ENCODE measurements around the gene CERS6. TPM values are rescaled to one million over a fixed set of nuclear protein-coding genes. Genes with fewer than 3 reads are reported as not detected.
A peak's percentile ranks its signal among the peaks of the same experiment; 100 is the strongest.

CERS6 gene
- total and polyA plus RNA-seq, 2 experiments from 2014 or later: 7.4 to 35.0 TPM

DNA sequence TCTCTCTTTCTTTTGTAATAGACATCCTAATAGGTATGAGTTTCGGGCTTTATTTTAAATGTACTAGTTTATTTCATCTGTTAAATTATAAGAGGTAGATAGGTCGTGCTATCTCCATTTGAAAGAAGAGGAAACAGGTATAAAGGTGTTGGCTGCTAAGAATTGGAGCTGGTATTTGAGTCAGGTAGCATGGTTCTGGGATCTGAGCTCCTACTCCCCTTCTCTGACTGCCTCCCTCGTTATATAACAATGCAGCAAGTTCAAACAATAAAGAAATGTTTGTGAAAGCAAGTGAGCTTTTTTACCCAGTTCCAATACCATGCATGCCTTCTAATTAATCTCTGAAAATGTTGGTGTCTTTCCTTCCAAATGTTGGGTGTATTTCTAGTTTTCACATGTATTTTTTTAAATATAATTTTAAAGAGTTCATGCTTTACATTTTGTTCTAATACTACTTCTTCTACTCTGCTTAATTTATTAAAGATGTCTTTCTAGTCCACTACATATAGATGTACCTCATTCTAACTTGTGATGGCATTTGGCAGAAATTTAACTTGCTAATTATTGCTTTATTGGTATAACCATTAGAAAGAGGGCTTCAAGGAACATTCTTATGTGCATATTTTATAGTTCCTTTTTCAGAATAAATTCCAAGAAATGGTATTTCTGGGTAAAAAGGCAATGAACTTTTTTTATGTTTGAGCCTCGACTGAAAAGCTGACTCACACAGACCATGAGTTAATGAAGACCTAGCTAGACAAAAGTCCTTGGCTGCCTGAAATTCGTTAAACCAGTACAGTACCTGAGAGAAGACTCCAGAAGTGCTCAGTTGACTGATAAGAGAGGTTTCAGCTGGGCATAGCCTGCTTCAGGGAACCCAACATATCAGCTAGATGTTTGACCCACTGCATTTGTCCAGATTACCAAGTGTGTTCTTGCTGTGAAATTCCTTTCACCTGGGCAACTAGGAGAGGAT lies 133.5 kb downstream of the CERS6 start:
- peak overlapping the region; percentile 60 for H3K27ac ChIP-seq (ENCODE audit: low read depth)
- H3F3A ChIP-seq (replicated peaks; ENCODE audit: low read depth): no peaks in the 10 kb centered on the region
- H3K4me3 ChIP-seq: no peak overlapping the region
- H3K79me2 ChIP-seq (replicated peaks; ENCODE audit: insufficient read depth): peaks cover 15% of the 10 kb centered on the region; the same call in 1 of the 2 replicates
- no peak overlapping the region; the same call in 2 of the 3 replicates for H3K4me3 Mint-ChIP-seq
- H3K4me1 Mint-ChIP-seq: peaks cover 51% of the 10 kb centered on the region
- H3K9me3 Mint-ChIP-seq: no peaks in the 10 kb centered on the region
- no peaks in the 10 kb centered on the region for H3K36me3 ChIP-seq (ENCODE audit: insufficient read depth)
- no peaks in the 10 kb centered on the region for H3K27me3 ChIP-seq (ENCODE audit: insufficient read depth)
- ATAC-seq (peak; percentile 81), DNase-seq (ENCODE audit: low spot score) (peak; percentile 57)
- H3K4me2 ChIP-seq: peak overlapping the region; percentile 13
- no peaks in the 10 kb centered on the region for H3K27me3 Mint-ChIP-seq (ENCODE audit: insufficient read depth, low read depth, poor library complexity)
- no peaks in the 10 kb centered on the region for H3K36me3 Mint-ChIP-seq (ENCODE audit: low read depth)
- H3K4me1 ChIP-seq (ENCODE audit: insufficient read depth): peaks cover 60% of the 10 kb centered on the region
- peak overlapping the region; percentile 87 for H3K27ac Mint-ChIP-seq
- H2AFZ ChIP-seq: no peak overlapping the region
- no peaks in the 10 kb centered on the region for H4K20me1 ChIP-seq (replicated peaks; ENCODE audit: insufficient read depth)
- H3K9me2 ChIP-seq (ENCODE audit: insufficient read depth): no peaks in the 10 kb centered on the region
- TF ChIP-seq ZNF462 (CRISPR knock-in tag; IDR thresholded peaks at IDR 0.05) (no peak; the same call in 1 of the 2 replicates), JUNB (IDR thresholded peaks at IDR 0.05; ENCODE audit: unreplicated experiment) (no peak), EZH2phosphoT487 (IDR thresholded peaks at IDR 0.05; ENCODE audit: unreplicated experiment) (no peak), POLR2AphosphoS5 (IDR thresholded peaks at IDR 0.05; ENCODE audit: low read depth) (no peak), ETS1 (IDR thresholded peaks at IDR 0.05) (no peak), NANOG (IDR thresholded peaks at IDR 0.05; ENCODE audit: borderline replicate concordance) (no peak), ZNF331 (CRISPR knock-in tag; IDR thresholded peaks at IDR 0.05; ENCODE audit: low read depth) (no peak), CTCF (conservative IDR thresholded peaks at IDR 0.05; ENCODE audit: low read depth in 2 of 2) (no peak)
